Mucosa of rectum (tissue), 2 donors: ENCODE measurements around the gene NPTXR.

Experiments used
- H3K27ac ChIP-seq, 2 donors: one replicate each; pipeline ENCODE4 v1.7.0; 2013; ENCODE audit warnings: inconsistent platforms in 2 of 2, low read depth in 2 of 2, low read length in 2 of 2
- H3K27me3 ChIP-seq, 2 donors: one replicate each; pipeline ENCODE4 v1.7.0; 2013; ENCODE audit warnings: low read length in 2 of 2; ENCODE audit not compliant: control insufficient read depth in 2 of 2, insufficient read depth in 2 of 2
- H3K36me3 ChIP-seq, 2 donors: one replicate each; pipeline ENCODE4 v1.7.0; 2013; ENCODE audit warnings: low read length in 2 of 2; ENCODE audit not compliant: control insufficient read depth in 2 of 2, insufficient read depth in 2 of 2
- H3K4me1 ChIP-seq, 2 donors: one replicate each; pipeline ENCODE4 v1.7.0; 2013; ENCODE audit warnings: low read length in 2 of 2, mild to moderate bottlenecking in 1 of 2; ENCODE audit not compliant: control insufficient read depth in 2 of 2, insufficient read depth in 2 of 2
- H3K4me3 ChIP-seq, 2 donors: one replicate each; pipeline ENCODE4 v1.7.0; 2013; ENCODE audit warnings: low read length in 2 of 2
- H3K9ac ChIP-seq, 2 donors: one replicate each; pipeline ENCODE4 v1.7.0; 2013; ENCODE audit warnings: low read length in 2 of 2, low read depth in 1 of 2, mild to moderate bottlenecking in 1 of 2
- H3K9me3 ChIP-seq, 2 donors: one replicate each; pipeline ENCODE4 v1.7.0; 2013; ENCODE audit warnings: low read length in 2 of 2; ENCODE audit not compliant: control insufficient read depth in 2 of 2
- donor health status: healthy.
- donor health status: Normal muscosa, but diverticular disease.

The NPTXR gene

DNA sequence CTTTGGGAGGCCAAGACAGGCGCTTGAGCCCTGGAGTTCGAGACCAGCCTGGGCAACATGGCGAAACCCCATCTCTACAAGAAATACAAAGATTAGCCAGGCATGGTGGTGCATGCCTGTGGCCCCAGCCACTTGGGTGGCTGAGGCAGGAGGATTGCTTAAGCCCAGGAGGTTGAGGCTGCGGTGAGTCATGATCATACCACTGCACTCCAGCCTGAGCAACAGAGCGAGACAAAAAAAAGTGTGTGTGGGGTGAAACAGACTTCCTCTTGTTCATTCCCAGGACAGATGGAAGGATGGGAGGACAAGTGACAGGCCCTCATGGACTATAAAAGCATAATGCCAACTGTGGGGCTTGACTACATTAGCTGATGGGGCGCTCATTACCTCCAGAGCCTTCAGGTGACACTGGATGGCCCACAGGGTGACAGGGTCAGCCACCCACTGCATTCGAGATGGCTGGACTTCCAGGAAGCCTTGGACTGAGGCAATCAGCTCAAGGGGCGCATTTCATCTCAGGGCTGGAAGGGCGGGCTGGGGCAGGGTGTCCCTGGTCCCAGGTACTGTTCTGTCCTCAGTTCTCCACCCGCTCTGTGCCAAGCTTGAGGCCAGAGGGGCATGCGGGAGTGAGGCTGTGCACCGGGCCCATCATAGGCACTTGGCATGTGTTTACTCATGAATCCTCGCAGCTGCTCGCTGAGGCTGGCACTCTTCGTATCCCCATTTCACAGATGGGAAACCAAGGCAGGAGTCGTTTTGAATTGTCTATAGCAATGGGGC, 12.5 kb downstream of the NPTXR start:
- H3K27ac ChIP-seq: no peak overlapping the region
- peaks cover 0 to 2% of the 10 kb centered on the region in 2 donors for H3K27me3 ChIP-seq
- no peaks in the 10 kb centered on the region for H3K4me1 ChIP-seq
- H3K9me3 ChIP-seq: no peaks in the 10 kb centered on the region
- H3K9ac ChIP-seq: no peak overlapping the region
- no peak overlapping the region for H3K4me3 ChIP-seq
- no peaks in the 10 kb centered on the region for H3K36me3 ChIP-seq

GRCh38 chr22:38830845-38831108, 13.1 kb downstream of the NPTXR start:
- H3K4me1 ChIP-seq: no peaks in the 10 kb centered on the region
- H3K36me3 ChIP-seq: no peaks in the 10 kb centered on the region
- no peaks in the 10 kb centered on the region for H3K9me3 ChIP-seq
- H3K4me3 ChIP-seq: no peak overlapping the region
- no peak overlapping the region for H3K9ac ChIP-seq
- H3K27me3 ChIP-seq: peaks cover 0 to 2% of the 10 kb centered on the region in 2 donors
- no peak overlapping the region for H3K27ac ChIP-seq

- Histone ChIP-seq H3K4me1 (no peaks in the 10 kb centered on the region), H3K9ac (no peak overlapping the region), H3K36me3 (no peaks in the 10 kb centered on the region), H3K4me3 (no peak overlapping the region), H3K27me3 (peaks cover 0 to 2% of the 10 kb centered on the region in 2 donors), H3K9me3 (no peaks in the 10 kb centered on the region), H3K27ac (no peak overlapping the region)
Measured at GRCh38 chr22:38830026-38830844, 13.6 kb downstream of the NPTXR start.

DNA sequence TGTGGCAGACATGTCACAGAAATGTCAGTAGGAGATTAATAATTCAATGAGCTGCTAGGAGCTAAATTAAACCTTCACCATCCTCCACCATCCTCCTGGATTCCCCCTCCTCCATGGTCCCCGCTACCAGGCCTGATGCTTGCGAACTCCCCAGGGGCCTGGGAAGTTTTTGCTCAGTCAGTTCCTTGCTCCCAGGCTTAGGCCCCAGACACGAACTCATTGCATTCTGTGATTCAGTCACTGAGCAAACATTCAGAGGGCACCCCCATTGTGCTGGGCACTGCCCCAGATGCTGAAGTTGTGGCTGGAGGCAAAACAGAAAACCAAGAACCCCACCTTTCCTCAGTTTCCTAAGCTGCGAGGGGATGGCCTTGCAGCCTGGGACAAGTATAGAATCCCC, 14.3 kb downstream of the NPTXR start:
- peaks cover 0 to 2% of the 10 kb centered on the region in 2 donors for H3K27me3 ChIP-seq
- no peak overlapping the region for H3K9ac ChIP-seq
- H3K4me1 ChIP-seq: no peaks in the 10 kb centered on the region
- no peak overlapping the region for H3K27ac ChIP-seq
- no peaks in the 10 kb centered on the region for H3K9me3 ChIP-seq
- no peak overlapping the region for H3K4me3 ChIP-seq
- H3K36me3 ChIP-seq: no peaks in the 10 kb centered on the region

DNA sequence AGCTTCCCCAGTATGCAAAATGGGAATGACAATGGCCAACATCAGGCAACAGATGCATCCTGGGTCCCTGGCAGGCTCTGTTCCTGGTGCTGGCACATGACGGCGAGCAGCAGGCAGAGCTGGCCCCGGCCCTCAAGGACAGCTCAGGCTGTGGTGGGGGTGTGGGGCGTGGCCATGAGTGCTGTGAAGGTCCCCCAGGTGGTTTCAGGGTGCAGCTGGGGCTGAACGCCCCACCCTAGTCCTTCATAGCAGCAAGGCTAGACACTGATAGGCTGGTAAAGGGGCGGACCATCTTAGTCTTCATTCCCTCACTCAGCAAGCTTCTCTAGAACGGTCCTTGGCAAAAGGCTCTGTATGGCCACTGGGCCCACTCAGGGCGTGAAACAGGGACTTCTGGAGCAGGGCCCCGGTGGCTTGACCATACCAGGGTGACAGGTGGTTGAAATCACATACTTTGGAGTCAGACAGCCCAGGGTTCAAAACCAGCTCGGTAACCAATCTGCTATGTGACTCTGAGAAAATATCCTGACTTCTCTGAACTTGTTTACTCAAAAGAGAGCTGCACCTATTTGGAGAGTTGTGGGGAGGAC, 15.1 kb downstream of the NPTXR start:
- Histone ChIP-seq H3K36me3 (no peaks in the 10 kb centered on the region), H3K9me3 (no peaks in the 10 kb centered on the region), H3K27me3 (peaks cover 0 to 2% of the 10 kb centered on the region in 2 donors), H3K4me3 (no peak overlapping the region), H3K27ac (no peak overlapping the region), H3K9ac (no peak overlapping the region), H3K4me1 (no peaks in the 10 kb centered on the region)

- Histone ChIP-seq H3K9ac (no peak overlapping the region), H3K4me1 (no peaks in the 10 kb centered on the region), H3K36me3 (no peaks in the 10 kb centered on the region), H3K9me3 (no peaks in the 10 kb centered on the region), H3K27me3 (peaks cover 0 to under 1% of the 10 kb centered on the region in 2 donors), H3K4me3 (no peak overlapping the region), H3K27ac (no peak overlapping the region)
Measured at GRCh38 chr22:38828191-38828590, 15.6 kb downstream of the NPTXR start.

DNA sequence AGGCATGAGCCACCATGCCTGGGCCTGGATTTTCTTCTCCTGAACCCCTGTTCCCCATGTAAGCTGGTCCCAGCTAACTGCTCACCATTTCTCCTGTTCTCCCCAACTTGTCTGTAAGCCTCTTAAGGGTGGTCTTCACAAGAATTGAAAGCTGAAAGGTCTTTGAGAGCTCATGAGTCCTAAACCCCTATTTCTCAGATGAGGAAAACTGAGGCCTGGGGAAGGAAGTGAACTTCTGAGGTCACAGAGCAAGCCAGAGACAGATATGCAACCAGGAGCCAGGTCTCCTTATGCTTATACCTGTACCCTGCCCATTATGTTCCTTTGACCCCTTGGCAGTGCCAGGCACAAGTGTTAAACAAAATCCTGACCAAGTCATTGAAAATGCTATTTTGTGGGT, 16.3 kb downstream of the NPTXR start:
- Histone ChIP-seq H3K9ac (no peak overlapping the region), H3K9me3 (no peaks in the 10 kb centered on the region), H3K27me3 (no peaks in the 10 kb centered on the region), H3K36me3 (no peaks in the 10 kb centered on the region), H3K4me1 (no peaks in the 10 kb centered on the region), H3K4me3 (no peak overlapping the region), H3K27ac (no peak overlapping the region)

- Histone ChIP-seq H3K36me3 (no peaks in the 10 kb centered on the region), H3K4me3 (no peak overlapping the region), H3K9ac (no peak overlapping the region), H3K27ac (no peak overlapping the region), H3K4me1 (no peaks in the 10 kb centered on the region), H3K9me3 (no peaks in the 10 kb centered on the region), H3K27me3 (no peaks in the 10 kb centered on the region)
Measured at GRCh38 chr22:38826801-38827200, 17.0 kb downstream of the NPTXR start.

GRCh38 chr22:38826386-38826785, 17.4 kb downstream of the NPTXR start:
- Histone ChIP-seq H3K9me3 (no peaks in the 10 kb centered on the region), H3K27me3 (no peaks in the 10 kb centered on the region)

DNA sequence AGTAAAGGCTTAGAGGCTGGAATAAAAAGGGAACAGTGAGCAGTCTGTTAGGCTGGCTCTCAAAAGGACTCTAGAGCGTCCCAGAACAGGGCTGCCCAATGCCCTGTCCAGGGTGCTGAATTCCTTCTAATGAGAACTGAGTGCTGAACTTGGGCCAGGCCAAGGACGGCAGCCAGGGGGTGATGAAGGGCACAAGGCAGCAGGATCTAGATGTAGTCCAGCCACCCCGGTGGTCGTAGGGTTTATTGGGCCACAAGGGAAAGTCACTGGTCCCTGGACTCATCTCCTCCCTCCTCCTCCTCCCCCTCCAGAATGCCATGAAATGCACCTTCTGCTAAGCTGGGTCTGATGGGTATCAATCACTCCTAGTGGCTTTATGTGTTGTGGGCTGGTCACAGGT, 19.2 kb downstream of the NPTXR start:
- Histone ChIP-seq H3K9me3 (no peaks in the 10 kb centered on the region), H3K9ac (no peak overlapping the region), H3K27me3 (no peaks in the 10 kb centered on the region), H3K4me3 (no peak overlapping the region), H3K27ac (no peak overlapping the region), H3K4me1 (no peaks in the 10 kb centered on the region), H3K36me3 (no peaks in the 10 kb centered on the region)

More at GRCh38 chr22:38826386-38826785, 17.4 kb downstream of the NPTXR start:
- H3K4me3 ChIP-seq: no peak overlapping the region
- H3K4me1 ChIP-seq: no peaks in the 10 kb centered on the region
- H3K9ac ChIP-seq: no peak overlapping the region
- no peak overlapping the region for H3K27ac ChIP-seq
- no peaks in the 10 kb centered on the region for H3K36me3 ChIP-seq
